ENCODE results near the gene WIPF1. TPM values are rescaled to one million over a fixed set of nuclear protein-coding genes. Genes with fewer than 3 reads are reported as not detected.

The WIPF1 gene
- total RNA-seq, 3 donors from 2014 or later (not counting 1 experiment from before 2014, with no cell fraction given) = 508 to 640 (median 555) TPM

- Histone ChIP-seq H3K4me3 (ENCODE audit: low read length) (no peak overlapping the region), H3K27ac (ENCODE audit: low read length) (no peak overlapping the region), H3K4me1 (ENCODE audit: control insufficient read depth, insufficient read depth, low read length) (no peaks in the 10 kb centered on the region), H3K36me3 (ENCODE audit: control insufficient read depth, insufficient read depth, low read length) (no peaks in the 10 kb centered on the region), H3K27me3 (ENCODE audit: control insufficient read depth, insufficient read depth, low read length) (no peaks in the 10 kb centered on the region), H3K9me3 (ENCODE audit: control insufficient read depth, insufficient read depth, low read length) (no peaks in the 10 kb centered on the region)
- no peak for TF ChIP-seq CTCF (IDR thresholded peaks at IDR 0.05)
- Mint-ChIP-seq H3K36me3 (no peaks in the 10 kb centered on the region), H3K27ac (peak overlapping the region in 1 of 2 donors; percentile 32), H3K4me3 (no peak overlapping the region), H3K9me3 (no peaks in the 10 kb centered on the region), H3K4me1 (peaks cover 6 to 9% of the 10 kb centered on the region in 2 donors), H3K27me3 (ENCODE audit: low read depth in 2 of 2) (peaks cover 6 to 10% of the 10 kb centered on the region in 2 donors)
- DNase-seq = no peak
- intact Hi-C loops (cut with micrococcal nuclease) = no loop called here
- 79% methylated on average over 5 of the region's 5 CpGs for WGBS (ENCODE audit: insufficient coverage)
- ATAC-seq = no peak
These were observed 80.9 kb downstream of the WIPF1 start for GRCh38 chr2:174516501-174517378.

DNA sequence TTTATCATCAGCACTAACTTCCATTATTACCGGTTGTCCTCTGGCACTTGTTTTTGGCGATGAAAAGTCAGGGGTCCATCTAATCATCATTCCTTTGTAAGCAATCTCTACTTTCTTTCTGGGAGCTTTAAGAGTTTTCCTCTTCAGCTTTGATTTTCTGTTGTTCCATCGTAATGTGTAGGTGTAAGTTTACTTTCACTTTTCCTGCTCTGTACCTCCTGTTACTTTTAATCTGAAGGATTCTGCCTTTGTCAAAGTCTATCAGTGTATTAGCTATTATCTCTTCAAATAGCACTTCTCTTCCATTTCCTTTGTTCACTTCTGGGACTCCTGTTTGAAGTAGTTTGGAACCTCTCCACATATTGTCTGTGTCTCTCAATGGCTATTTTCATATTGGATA lies 85.3 kb downstream of the WIPF1 start:
- 89% methylated on average over 3 of the region's 3 CpGs for WGBS (ENCODE audit: insufficient coverage)
- peaks cover 9% of the 10 kb centered on the region for H3K36me3 Mint-ChIP-seq
- no peak overlapping the region for H3K27ac Mint-ChIP-seq
- intact Hi-C loops (cut with micrococcal nuclease) = no loop called here
- no peak for TF ChIP-seq CTCF (IDR thresholded peaks at IDR 0.05)
- Histone ChIP-seq H3K9me3 (ENCODE audit: control insufficient read depth, insufficient read depth, low read length) (peaks cover 10% of the 10 kb centered on the region), H3K4me1 (ENCODE audit: control insufficient read depth, insufficient read depth, low read length) (no peaks in the 10 kb centered on the region), H3K27ac (ENCODE audit: low read length) (no peak overlapping the region), H3K36me3 (ENCODE audit: control insufficient read depth, insufficient read depth, low read length) (no peaks in the 10 kb centered on the region), H3K27me3 (ENCODE audit: control insufficient read depth, insufficient read depth, low read length) (no peaks in the 10 kb centered on the region), H3K4me3 (ENCODE audit: low read length) (no peak overlapping the region)
- peaks cover 3 to 4% of the 10 kb centered on the region in 2 donors for H3K9me3 Mint-ChIP-seq
- H3K4me1 Mint-ChIP-seq = peaks cover 6 to 9% of the 10 kb centered on the region in 2 donors
- H3K27me3 Mint-ChIP-seq (ENCODE audit: low read depth in 2 of 2) = peaks cover 0 to 2% of the 10 kb centered on the region in 2 donors
- DNase-seq (no peak), ATAC-seq (no peak)
- H3K4me3 Mint-ChIP-seq = no peak overlapping the region

GRCh38 chr2:174511580-174512260 lies 85.9 kb downstream of the WIPF1 start:
- Histone ChIP-seq H3K9me3 (ENCODE audit: control insufficient read depth, insufficient read depth, low read length) (peaks cover 10% of the 10 kb centered on the region), H3K4me3 (ENCODE audit: low read length) (no peak overlapping the region), H3K27me3 (ENCODE audit: control insufficient read depth, insufficient read depth, low read length) (no peaks in the 10 kb centered on the region), H3K36me3 (ENCODE audit: control insufficient read depth, insufficient read depth, low read length) (no peaks in the 10 kb centered on the region), H3K4me1 (ENCODE audit: control insufficient read depth, insufficient read depth, low read length) (no peaks in the 10 kb centered on the region), H3K27ac (ENCODE audit: low read length) (no peak overlapping the region)
- DNase-seq = no peak
- no peak for TF ChIP-seq CTCF (IDR thresholded peaks at IDR 0.05)
- Mint-ChIP-seq H3K27ac (no peak overlapping the region), H3K9me3 (peaks cover 3 to 4% of the 10 kb centered on the region in 2 donors), H3K36me3 (peaks cover 9% of the 10 kb centered on the region), H3K27me3 (ENCODE audit: low read depth in 2 of 2) (peaks cover 0 to 2% of the 10 kb centered on the region in 2 donors), H3K4me3 (no peak overlapping the region), H3K4me1 (peaks cover 6% of the 10 kb centered on the region in 2 donors)
- no peak for ATAC-seq
- intact Hi-C loops (cut with micrococcal nuclease) = no loop called here
- 94% methylated on average over 2 of the region's 5 CpGs for WGBS (ENCODE audit: insufficient coverage)
